ENCODE measurements around the gene MLLT3. TPM values are rescaled to one million over a fixed set of nuclear protein-coding genes. Genes with fewer than 3 reads are reported as not detected.

MLLT3 gene
- total RNA-seq, 3 donors from 2014 or later = 8.8 to 30.3 (median 22.6) TPM

DNA sequence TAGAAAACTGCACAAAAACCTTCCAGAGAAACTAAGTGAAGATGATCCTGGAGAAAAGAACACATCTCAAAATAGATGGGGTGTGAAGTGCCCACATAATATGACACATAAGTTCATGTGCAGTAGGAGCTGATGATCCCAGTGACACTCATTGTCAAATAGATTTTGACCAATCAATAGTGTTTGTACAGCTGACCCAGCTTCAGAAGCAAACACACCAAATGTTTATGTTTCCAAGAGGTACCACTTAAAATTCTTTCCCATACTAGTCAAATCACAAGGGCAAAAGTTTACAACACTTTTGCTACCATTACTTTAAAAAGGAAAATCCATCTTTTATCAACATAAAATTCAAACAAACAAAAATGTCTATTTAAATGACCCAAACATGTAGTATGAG lies 175.0 kb downstream of the MLLT3 start:
- TF ChIP-seq POLR2A (IDR thresholded peaks at IDR 0.05) = no peak
- TF ChIP-seq, protein P1, sequence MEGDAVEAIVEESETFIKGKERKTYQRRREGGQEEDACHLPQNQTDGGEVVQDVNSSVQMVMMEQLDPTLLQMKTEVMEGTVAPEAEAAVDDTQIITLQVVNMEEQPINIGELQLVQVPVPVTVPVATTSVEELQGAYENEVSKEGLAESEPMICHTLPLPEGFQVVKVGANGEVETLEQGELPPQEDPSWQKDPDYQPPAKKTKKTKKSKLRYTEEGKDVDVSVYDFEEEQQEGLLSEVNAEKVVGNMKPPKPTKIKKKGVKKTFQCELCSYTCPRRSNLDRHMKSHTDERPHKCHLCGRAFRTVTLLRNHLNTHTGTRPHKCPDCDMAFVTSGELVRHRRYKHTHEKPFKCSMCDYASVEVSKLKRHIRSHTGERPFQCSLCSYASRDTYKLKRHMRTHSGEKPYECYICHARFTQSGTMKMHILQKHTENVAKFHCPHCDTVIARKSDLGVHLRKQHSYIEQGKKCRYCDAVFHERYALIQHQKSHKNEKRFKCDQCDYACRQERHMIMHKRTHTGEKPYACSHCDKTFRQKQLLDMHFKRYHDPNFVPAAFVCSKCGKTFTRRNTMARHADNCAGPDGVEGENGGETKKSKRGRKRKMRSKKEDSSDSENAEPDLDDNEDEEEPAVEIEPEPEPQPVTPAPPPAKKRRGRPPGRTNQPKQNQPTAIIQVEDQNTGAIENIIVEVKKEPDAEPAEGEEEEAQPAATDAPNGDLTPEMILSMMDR (IDR thresholded peaks at IDR 0.05) = no peak
- TF ChIP-seq POLR2AphosphoS5 (IDR thresholded peaks at IDR 0.05) = no peak
- no peak for DNase-seq (ENCODE audit: low spot score in 2 of 2)
- H3K27me3 ChIP-seq = no peaks in the 10 kb centered on the region
- no peaks in the 10 kb centered on the region for H3K36me3 ChIP-seq
- no peak overlapping the region for H3K27ac ChIP-seq
- H3K4me3 ChIP-seq = no peak overlapping the region
- H3K9me3 ChIP-seq = no peaks in the 10 kb centered on the region
- intact Hi-C loops (cut with DNase I; ENCODE audit: low total_unique reads) = no loop called here
- no peaks in the 10 kb centered on the region for H3K4me1 ChIP-seq

DNA sequence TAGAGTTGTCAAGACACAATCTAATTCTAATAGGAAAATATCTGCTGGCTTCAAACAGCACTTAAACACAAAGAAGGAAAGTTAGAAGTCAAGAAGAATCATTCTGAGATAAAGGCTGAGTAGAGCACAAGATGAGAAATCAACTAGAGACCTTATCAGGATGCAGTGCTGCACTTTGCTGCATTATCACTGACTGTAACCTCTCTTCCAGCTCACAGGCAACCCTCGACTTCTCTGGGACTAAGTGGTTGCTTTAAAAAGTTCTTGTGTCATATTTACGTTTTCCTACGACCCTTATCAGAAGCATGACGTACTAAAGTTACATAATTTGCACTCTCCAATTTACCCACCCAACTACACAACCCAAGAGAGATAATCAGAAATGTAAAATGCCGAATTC lies 176.1 kb downstream of the MLLT3 start:
- intact Hi-C loops (cut with DNase I; ENCODE audit: low total_unique reads) = no loop called here
- no peak for DNase-seq (ENCODE audit: low spot score in 2 of 2)
- no peak for TF ChIP-seq POLR2A (IDR thresholded peaks at IDR 0.05)
- no peak for TF ChIP-seq POLR2AphosphoS5 (IDR thresholded peaks at IDR 0.05)
- TF ChIP-seq, protein P1 (IDR thresholded peaks at IDR 0.05) = no peak
- H3K27ac ChIP-seq = no peak overlapping the region
- H3K27me3 ChIP-seq = no peaks in the 10 kb centered on the region
- H3K36me3 ChIP-seq = no peaks in the 10 kb centered on the region
- H3K4me3 ChIP-seq = no peak overlapping the region
- no peaks in the 10 kb centered on the region for H3K9me3 ChIP-seq
- no peaks in the 10 kb centered on the region for H3K4me1 ChIP-seq

DNA sequence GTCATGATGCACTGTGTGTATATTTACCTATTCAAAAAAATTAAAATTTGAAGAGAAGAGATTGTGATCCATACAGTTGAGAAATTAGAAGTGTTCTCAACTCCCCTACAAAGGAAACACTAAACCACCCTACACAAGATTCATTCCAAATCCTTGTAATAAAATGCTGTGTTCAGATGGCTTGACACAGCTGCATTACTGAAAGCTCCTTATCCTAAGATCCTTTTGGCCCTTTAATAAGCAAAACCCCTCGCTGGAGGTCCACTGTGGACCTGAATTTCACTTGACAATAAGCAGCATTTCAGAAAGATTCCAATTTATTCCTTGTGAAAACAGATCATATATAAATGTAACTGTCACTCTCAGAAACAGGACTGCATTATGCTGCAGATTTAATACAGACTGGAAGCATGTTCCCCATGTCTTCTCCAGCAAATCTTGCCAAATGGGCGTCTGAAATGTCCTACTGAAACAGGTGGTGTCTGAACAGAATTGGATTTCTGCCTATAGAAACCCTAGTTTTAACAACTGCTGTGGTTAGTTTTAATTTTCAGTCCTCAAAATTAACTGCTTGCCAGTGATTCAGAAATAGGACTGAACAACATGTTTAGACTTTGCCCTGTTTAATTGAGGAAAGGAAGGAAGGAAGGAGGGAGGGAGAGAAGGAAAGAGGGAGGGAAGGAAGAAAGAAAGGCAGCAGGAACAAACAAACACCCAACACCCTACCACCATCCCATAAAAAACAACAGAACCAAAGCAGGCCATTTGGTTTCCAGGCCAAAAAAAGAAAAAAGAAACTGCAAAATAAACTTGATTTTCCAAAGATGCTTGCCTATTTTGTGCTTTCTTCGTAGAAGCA lies 179.6 kb downstream of the MLLT3 start:
- Histone ChIP-seq H3K36me3 (no peaks in the 10 kb centered on the region), H3K9me3 (no peaks in the 10 kb centered on the region), H3K27ac (no peak overlapping the region), H3K4me1 (no peaks in the 10 kb centered on the region), H3K4me3 (no peak overlapping the region), H3K27me3 (no peaks in the 10 kb centered on the region)
- DNase-seq (ENCODE audit: low spot score in 2 of 2) = no peak
- intact Hi-C loops (cut with DNase I; ENCODE audit: low total_unique reads) = no loop called here
- TF ChIP-seq POLR2AphosphoS5 (IDR thresholded peaks at IDR 0.05) (no peak), POLR2A (IDR thresholded peaks at IDR 0.05) (no peak)
- TF ChIP-seq, protein P1 (IDR thresholded peaks at IDR 0.05) = no peak

DNA sequence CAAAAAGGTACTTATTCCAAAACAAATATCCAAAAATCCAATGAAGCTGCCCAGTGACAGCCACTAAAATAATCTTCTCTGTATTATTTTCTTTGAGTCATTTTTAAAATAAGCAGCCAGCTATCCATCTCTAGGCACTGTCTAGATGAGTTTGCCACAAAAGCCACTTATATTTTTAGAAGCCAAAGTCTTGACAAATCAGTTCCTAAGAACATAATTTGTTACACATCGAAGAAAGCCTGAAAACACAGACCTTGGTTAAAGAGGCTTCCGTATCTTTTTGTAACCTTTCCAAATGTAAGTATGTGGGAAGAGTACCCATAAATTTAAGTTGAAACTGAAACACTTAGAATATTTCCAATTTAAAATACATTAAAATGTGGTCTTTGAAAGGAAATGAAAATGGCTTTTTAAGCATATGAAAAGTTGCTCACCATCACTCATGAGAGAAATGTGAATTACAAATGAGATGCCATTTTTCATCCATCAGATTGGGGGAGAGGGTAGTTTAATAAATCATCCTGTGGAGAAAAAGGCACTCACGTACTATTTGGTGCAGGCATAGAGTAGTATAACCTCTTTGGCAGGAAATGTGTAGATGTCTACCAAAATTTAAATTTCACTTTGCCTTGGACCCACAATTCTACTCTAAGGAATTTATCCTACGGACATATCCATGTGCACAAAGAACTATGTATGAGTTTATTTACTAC lies 180.4 kb downstream of the MLLT3 start:
- TF ChIP-seq, protein P1 (IDR thresholded peaks at IDR 0.05) = no peak
- no peak for TF ChIP-seq POLR2AphosphoS5 (IDR thresholded peaks at IDR 0.05)
- TF ChIP-seq POLR2A (IDR thresholded peaks at IDR 0.05) = no peak
- no peak overlapping the region for H3K4me3 ChIP-seq
- H3K36me3 ChIP-seq = no peaks in the 10 kb centered on the region
- no peak overlapping the region for H3K27ac ChIP-seq
- no peaks in the 10 kb centered on the region for H3K4me1 ChIP-seq
- no peaks in the 10 kb centered on the region for H3K9me3 ChIP-seq
- no peaks in the 10 kb centered on the region for H3K27me3 ChIP-seq
- intact Hi-C loops (cut with DNase I; ENCODE audit: low total_unique reads) = no loop called here
- DNase-seq (ENCODE audit: low spot score in 2 of 2) = no peak

DNA sequence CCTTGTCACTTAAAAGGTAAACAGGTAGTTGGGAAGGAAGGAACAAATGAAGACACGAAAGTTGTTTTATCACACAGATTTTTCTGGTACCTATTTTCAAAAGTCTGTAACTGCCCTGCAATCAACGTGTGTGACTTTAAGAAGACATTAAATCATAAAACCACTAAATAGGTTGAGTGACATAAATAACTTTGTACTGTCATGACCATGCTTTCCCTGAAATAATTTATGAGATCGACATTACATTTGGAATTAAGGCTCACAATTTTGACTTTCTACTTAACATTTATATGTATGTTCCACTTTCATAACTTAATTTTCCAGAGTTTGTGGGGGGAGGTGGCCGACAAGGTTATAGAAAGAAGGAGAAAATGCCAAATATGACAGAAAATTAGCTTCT lies 181.1 kb downstream of the MLLT3 start:
- TF ChIP-seq POLR2AphosphoS5 (IDR thresholded peaks at IDR 0.05) (no peak), POLR2A (IDR thresholded peaks at IDR 0.05) (no peak)
- TF ChIP-seq, protein P1 (IDR thresholded peaks at IDR 0.05) = no peak
- no peaks in the 10 kb centered on the region for H3K27me3 ChIP-seq
- H3K4me3 ChIP-seq = no peak overlapping the region
- H3K36me3 ChIP-seq = no peaks in the 10 kb centered on the region
- intact Hi-C loops (cut with DNase I; ENCODE audit: low total_unique reads) = no loop called here
- H3K27ac ChIP-seq = no peak overlapping the region
- H3K4me1 ChIP-seq = no peaks in the 10 kb centered on the region
- H3K9me3 ChIP-seq = no peaks in the 10 kb centered on the region
- DNase-seq (ENCODE audit: low spot score in 2 of 2) = no peak
